Measurements from ENCODE around the gene GNAL. TPM values are rescaled to one million over a fixed set of nuclear protein-coding genes. Genes with fewer than 3 reads are reported as not detected.

GNAL gene
- total and polyA plus RNA-seq, 2 experiments from 2014 or later = 7.5 to 21.6 TPM

- Mint-ChIP-seq H3K4me3 (no peak overlapping the region), H3K4me1 (peaks cover 29% of the 10 kb centered on the region), H3K27me3 (ENCODE audit: insufficient read depth, low read depth, poor library complexity) (peaks cover 6% of the 10 kb centered on the region), H3K36me3 (ENCODE audit: low read depth) (no peaks in the 10 kb centered on the region; the same call in 2 of the 3 replicates), H3K27ac (peak overlapping the region; percentile 54; the same call in 1 of the 2 replicates), H3K9me3 (no peaks in the 10 kb centered on the region)
- Histone ChIP-seq H3K27me3 (ENCODE audit: insufficient read depth) (no peaks in the 10 kb centered on the region), H3K4me3 (no peak overlapping the region), H3K79me2 (replicated peaks; ENCODE audit: insufficient read depth) (no peaks in the 10 kb centered on the region; the same call in 1 of the 2 replicates), H3K4me2 (no peak overlapping the region), H3K9me2 (ENCODE audit: insufficient read depth) (no peaks in the 10 kb centered on the region; the same call in 1 of the 2 replicates), H3F3A (replicated peaks; ENCODE audit: low read depth) (no peaks in the 10 kb centered on the region), H3K36me3 (ENCODE audit: insufficient read depth) (no peaks in the 10 kb centered on the region), H2AFZ (no peak overlapping the region), H3K4me1 (ENCODE audit: insufficient read depth) (peaks cover 19% of the 10 kb centered on the region), H3K27ac (ENCODE audit: low read depth) (no peak overlapping the region), H4K20me1 (replicated peaks; ENCODE audit: insufficient read depth) (no peaks in the 10 kb centered on the region)
- ATAC-seq (no peak), DNase-seq (ENCODE audit: low spot score) (no peak)
- no peak for TF ChIP-seq EZH2 (IDR thresholded peaks at IDR 0.05; ENCODE audit: low read depth, unreplicated experiment)
- TF ChIP-seq CTCF (conservative IDR thresholded peaks at IDR 0.05; ENCODE audit: low read depth in 2 of 2) = no peak
- TF ChIP-seq REST (IDR thresholded peaks at IDR 0.05; ENCODE audit: unreplicated experiment) = no peak
Observed at GRCh38 chr18:11859282-11859830, 170.3 kb downstream of the GNAL start.

- H4K20me1 ChIP-seq (replicated peaks; ENCODE audit: insufficient read depth) = no peaks in the 10 kb centered on the region
- H3F3A ChIP-seq (replicated peaks; ENCODE audit: low read depth) = no peaks in the 10 kb centered on the region
- ATAC-seq (no peak), DNase-seq (ENCODE audit: low spot score) (no peak)
- no peak overlapping the region for H3K4me2 ChIP-seq
- no peak overlapping the region for H3K4me3 Mint-ChIP-seq
- no peak for TF ChIP-seq ZNF331 (CRISPR knock-in tag; IDR thresholded peaks at IDR 0.05; ENCODE audit: low read depth)
- peak; percentile 3 to 25; a peak in 1 of 4 replicates for TF ChIP-seq CTCF (conservative IDR thresholded peaks at IDR 0.05; ENCODE audit: low read depth in 2 of 2)
- no peaks in the 10 kb centered on the region; the same call in 1 of the 2 replicates for H3K9me2 ChIP-seq (ENCODE audit: insufficient read depth)
- H2AFZ ChIP-seq = no peak overlapping the region
- H3K9me3 Mint-ChIP-seq = no peaks in the 10 kb centered on the region
- H3K4me3 ChIP-seq = no peak overlapping the region
- no peak overlapping the region for H3K27ac ChIP-seq (ENCODE audit: low read depth)
- H3K27ac Mint-ChIP-seq = peak overlapping the region; percentile 22; the same call in 1 of the 2 replicates
- peaks cover 6% of the 10 kb centered on the region for H3K27me3 Mint-ChIP-seq (ENCODE audit: insufficient read depth, low read depth, poor library complexity)
- no peaks in the 10 kb centered on the region; the same call in 2 of the 3 replicates for H3K36me3 Mint-ChIP-seq (ENCODE audit: low read depth)
- no peaks in the 10 kb centered on the region for H3K36me3 ChIP-seq (ENCODE audit: insufficient read depth)
- H3K27me3 ChIP-seq (ENCODE audit: insufficient read depth) = no peaks in the 10 kb centered on the region
- H3K4me1 ChIP-seq (ENCODE audit: insufficient read depth) = peaks cover 19% of the 10 kb centered on the region
- H3K79me2 ChIP-seq (replicated peaks; ENCODE audit: insufficient read depth) = no peaks in the 10 kb centered on the region; the same call in 1 of the 2 replicates
- peaks cover 29% of the 10 kb centered on the region for H3K4me1 Mint-ChIP-seq
Observed at GRCh38 chr18:11859903-11860407, 170.9 kb downstream of the GNAL start.

All from GM23338 (cell line).